ENCODE results near the gene PNLDC1.

Gene PNLDC1, protein sequence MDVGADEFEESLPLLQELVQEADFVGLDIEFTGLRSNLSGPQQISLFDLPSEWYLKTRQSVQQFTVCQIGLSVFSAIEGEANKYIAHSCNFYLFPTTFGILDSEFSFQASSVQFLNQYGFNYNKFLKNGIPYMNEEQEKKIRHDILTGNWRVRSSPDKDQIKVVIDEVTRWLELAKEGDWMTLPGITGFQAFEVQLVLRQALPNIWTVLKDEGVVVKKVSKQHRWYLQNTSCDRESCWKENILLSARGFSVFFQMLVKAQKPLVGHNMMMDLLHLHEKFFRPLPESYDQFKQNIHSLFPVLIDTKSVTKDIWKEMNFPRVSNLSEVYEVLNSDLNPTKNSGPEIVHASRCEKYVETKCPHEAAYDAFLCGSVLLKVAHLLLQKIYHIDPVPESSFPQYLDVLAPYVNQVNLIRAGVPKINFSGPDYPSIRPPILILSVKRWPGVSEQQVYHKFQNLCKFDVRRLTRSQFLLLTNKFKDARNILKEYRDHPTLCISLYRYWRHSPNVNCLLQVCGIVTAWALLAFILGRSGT

DNA sequence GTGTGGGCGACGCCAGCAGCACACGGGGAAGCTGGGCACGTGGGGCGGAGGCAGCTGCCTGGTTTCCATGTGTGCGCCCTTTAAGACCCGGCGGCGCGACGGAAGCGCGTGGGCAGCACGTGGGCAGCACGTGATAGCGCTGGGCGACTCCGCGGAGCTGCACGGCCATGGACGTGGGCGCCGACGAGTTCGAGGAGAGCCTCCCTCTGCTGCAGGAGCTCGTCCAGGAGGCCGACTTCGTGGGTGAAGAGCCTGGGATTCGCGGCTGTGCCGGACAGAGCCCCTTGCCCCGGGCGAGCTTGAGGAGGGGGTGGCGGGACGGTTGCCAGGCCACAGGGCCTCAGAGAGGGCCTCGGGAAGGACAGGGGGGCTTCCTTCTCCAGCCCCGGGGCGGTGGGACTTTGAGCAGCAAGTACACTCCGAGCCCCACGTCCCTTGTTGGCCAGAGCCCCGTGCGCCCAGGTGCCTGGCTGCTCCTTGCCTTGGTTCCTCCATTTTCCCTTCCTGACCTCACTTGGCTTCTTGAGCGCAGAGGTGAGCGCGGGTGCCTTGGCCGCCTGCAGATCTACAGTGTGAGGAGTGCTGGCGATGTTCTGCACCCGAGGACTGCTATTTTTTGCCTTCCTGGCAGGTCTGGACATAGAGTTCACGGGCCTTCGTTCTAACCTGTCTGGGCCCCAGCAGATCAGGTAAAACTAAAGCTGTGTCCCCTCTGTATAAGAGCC is at the start of gene PNLDC1:
TSS of gene PNLDC1 (plus strand) at position 136 of the 725 bp plus-strand sequence. CDS start at position 168, 32 bp downstream.
- DNase-seq = no peak

- no peak for DNase-seq
Measured at GRCh38 chr6:159751448-159751847, 48.6 kb upstream of the PNLDC1 start.

DNA sequence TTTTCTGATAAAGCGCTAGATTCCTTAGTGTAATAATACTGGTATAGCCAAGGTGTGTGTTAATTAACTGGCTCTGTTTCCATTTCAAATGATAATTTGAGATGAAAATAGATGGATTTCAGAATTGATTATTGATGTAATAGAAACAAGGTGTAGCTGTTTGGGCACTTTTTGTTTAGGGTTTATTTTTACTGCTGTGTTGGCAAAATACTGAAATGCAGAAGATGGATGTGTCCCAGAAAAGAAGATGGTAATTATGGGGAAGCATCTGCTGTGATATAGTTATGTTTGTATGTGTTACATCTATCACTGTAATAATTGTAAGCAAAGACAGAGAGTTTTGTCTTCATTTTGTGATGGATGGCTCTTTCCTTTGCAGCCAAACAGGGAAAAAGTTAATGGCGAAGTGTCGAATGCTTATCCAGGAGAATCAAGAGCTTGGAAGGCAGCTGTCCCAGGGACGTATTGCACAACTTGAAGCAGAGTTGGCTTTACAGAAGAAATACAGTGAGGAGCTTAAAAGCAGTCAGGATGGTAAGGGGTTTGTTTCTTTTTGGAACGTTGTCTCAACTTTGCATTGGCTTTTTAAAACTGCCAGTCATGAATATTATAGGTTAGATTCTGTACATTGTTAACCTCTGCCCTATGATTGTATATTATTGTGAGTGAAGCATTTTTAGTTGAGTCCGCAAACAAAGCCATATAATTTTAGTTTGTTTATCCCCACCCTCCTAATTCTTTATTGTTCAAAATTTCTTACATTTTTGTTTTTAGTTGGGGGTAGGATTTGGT is 46.8 kb upstream of the PNLDC1 start:
- DNase-seq = no peak

GRCh38 chr6:159754401-159754800 is 45.7 kb upstream of the PNLDC1 start:
- DNase-seq = no peak

- no peak for DNase-seq
Measured at GRCh38 chr6:159754959-159755914, 44.8 kb upstream of the PNLDC1 start.

GRCh38 chr6:159756508-159756907 is 43.6 kb upstream of the PNLDC1 start:
- DNase-seq = no peak

GRCh38 chr6:159758031-159759001 is 41.8 kb upstream of the PNLDC1 start:
- no peak for DNase-seq

- no peak for DNase-seq
Measured at GRCh38 chr6:159759645-159760044, 40.4 kb upstream of the PNLDC1 start.

GRCh38 chr6:159760602-159761057 is 39.4 kb upstream of the PNLDC1 start:
- no peak for DNase-seq

DNA sequence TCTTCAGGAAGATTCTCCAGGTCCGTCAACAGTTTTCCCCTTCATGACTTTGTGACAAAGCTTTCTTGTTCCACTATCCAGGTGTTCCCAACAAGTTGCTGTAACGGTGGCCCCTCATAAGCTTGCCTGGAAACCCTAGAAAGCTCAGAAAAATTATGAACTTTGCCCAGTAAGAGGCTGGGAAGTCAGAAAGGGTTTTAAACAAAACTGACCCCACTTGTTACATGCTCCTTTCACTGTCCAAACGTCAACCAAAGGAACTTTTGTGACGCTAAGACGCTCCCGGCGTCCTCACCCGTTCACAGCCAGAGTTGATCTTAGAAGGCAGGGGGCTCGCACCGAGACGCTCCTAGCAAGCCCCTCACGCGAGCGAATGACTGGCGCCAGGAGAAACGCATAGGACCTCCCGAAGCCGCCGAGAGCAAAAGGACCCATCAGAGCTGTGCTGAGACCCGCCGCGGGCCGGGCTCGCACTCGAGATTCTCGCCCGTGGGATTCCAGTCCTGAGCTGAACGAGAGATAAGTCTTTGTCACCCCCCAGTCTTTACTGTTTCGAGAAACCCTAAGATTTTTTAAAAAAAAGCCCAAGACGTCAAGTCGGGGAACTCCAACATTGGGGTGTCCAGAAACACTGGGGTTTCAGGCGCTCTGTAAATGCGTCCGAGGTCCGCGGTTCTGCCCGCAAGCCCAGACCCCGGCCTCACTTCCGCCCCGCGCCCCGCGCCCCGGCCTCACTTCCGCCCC is 38.8 kb upstream of the PNLDC1 start:
- peak; percentile 63 for DNase-seq

DNA sequence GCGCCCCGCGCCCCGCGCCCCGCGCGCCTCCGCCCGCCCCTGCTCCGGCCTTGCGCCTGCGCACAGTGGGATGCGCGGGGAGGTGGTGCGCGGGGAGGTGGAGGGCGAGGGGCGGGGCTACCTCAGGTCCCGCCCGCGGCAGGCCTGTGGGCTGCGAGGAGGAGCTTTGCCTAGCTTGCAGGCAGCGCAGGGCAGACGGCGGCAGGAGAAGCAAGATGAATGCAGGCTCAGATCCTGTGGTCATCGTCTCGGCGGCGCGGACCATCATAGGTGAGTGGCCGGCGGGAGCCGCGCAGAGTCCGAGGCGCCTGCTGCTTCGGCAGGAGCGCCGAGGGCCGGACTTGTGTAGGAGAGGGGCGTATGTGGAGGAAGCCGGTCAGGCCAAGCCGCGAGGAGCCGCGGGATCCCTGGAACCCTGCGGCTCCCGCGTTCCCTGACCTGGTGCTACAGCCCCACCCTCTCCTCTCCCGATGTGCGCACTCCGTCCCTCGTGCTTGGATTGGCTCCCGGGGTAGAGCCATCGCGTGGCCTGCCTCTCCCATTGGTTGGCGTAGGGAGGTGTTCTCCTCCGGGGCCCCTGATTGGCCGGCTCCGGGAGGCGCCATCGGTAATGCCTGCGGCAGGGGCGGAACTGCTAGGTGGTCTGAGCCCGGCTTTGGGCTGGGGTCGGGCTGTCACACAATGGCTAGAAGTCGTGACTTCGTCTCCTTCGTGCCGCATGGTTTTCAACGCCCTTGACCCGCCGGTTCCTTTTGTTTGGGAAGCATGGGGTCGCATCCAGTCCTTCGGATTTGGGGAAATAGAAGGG is 38.0 kb upstream of the PNLDC1 start, which contains the start of gene ACAT2:
TSS of gene ACAT2 (plus strand) at position 173 of the 808 bp plus-strand sequence. CDS start at position 216, 43 bp downstream.
- peak; percentile 93 for DNase-seq

DNA sequence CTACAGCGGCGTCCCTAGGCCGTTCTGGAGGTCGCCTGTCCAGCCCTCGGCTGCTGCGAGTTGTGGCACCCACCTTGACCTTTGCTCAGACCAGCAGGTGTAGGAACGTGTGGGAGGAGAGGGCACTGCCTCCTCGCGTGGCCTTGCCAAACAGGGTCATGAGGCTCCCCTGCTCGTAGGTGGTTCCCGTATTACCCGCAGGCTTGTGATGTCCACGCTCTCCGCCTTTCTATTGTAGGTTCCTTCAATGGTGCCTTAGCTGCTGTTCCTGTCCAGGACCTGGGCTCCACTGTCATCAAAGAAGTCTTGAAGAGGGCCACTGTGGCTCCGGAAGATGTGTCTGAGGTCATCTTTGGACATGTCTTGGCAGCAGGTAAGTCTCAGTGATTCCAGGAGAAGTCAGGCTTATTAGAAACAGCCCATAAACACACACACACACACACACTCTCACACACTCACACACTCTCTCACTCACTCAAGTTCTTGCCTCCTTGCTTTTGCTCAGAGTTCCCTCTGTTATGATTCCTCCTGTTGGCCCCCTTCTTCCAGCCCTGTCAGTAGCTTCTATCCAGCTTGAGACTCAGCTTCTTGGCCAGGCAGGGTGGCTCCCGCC is 37.3 kb upstream of the PNLDC1 start:
- peak; percentile 40 for DNase-seq

GRCh38 chr6:159766906-159767305 is 33.2 kb upstream of the PNLDC1 start:
- DNase-seq = no peak

GRCh38 chr6:159769470-159769869 is 30.6 kb upstream of the PNLDC1 start:
- no peak for DNase-seq

- no peak for DNase-seq
Measured at GRCh38 chr6:159772196-159772595, 27.9 kb upstream of the PNLDC1 start.

- no peak for DNase-seq
Measured at GRCh38 chr6:159777240-159777904, 22.7 kb upstream of the PNLDC1 start.

- DNase-seq = no peak
Measured at GRCh38 chr6:159778131-159778530, 21.9 kb upstream of the PNLDC1 start.

All from stimulated activated CD8-positive, alpha-beta memory T cell treated with anti-CD3 and anti-CD28 coated beads, Interleukin-4, amount 100 ng/mL, for 48 hours (primary cell).